ENCODE measurements around the gene AKNA.

DNA sequence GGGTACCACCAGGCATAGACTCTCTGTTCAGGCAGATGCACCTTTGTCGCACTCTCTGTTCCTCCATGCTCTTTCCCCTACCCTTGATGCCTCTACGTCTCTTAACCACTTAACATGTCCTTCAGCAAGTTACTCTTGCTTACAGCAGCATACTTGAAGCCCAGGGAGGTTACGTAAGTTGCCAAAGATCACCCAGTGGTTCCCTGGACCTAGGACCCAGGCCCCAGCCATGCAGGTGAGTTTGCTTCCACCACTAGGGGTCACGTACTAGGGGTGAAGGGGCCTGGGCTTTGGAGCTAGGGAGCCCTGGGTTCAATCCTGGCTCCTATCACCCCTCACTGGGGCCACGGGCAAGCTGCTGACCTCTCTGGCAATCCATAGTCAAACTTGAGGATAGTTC lies 8.9 kb downstream of the AKNA start:
- TF ChIP-seq, protein P1, sequence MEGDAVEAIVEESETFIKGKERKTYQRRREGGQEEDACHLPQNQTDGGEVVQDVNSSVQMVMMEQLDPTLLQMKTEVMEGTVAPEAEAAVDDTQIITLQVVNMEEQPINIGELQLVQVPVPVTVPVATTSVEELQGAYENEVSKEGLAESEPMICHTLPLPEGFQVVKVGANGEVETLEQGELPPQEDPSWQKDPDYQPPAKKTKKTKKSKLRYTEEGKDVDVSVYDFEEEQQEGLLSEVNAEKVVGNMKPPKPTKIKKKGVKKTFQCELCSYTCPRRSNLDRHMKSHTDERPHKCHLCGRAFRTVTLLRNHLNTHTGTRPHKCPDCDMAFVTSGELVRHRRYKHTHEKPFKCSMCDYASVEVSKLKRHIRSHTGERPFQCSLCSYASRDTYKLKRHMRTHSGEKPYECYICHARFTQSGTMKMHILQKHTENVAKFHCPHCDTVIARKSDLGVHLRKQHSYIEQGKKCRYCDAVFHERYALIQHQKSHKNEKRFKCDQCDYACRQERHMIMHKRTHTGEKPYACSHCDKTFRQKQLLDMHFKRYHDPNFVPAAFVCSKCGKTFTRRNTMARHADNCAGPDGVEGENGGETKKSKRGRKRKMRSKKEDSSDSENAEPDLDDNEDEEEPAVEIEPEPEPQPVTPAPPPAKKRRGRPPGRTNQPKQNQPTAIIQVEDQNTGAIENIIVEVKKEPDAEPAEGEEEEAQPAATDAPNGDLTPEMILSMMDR (IDR thresholded peaks at IDR 0.05), result no peak
- no peak for TF ChIP-seq POLR2A (IDR thresholded peaks at IDR 0.05)
